HepG2 (cell line): ENCODE data around the gene SLC43A1. TPM values are rescaled to one million over a fixed set of nuclear protein-coding genes. Genes with fewer than 3 reads are reported as not detected.

Experiments
- ARNTL ChIP-seq: sonication (generic); formaldehyde crosslinking; IDR thresholded peaks from 2 replicates; pipeline ENCODE4 v1.4.0; 2020; ENCODE audit warnings: mild to moderate bottlenecking, missing genetic modification reagents
- CENPX ChIP-seq: sonication (generic); formaldehyde crosslinking; IDR thresholded peaks from 2 replicates; pipeline ENCODE4 v1.9.0; 2021; ENCODE audit warnings: mild to moderate bottlenecking, missing genetic modification reagents, moderate library complexity
- FOXJ3 ChIP-seq: sonication (generic); formaldehyde crosslinking; IDR thresholded peaks from 2 replicates; pipeline ENCODE4 v1.4.0; 2020; ENCODE audit warnings: missing genetic modification reagents, mild to moderate bottlenecking, borderline replicate concordance
- HDAC6 ChIP-seq: fragments of 200-600 bp; sonication (generic); IDR thresholded peaks from 2 replicates; pipeline ENCODE4 v1.7.0; 2017; ENCODE audit warnings: mild to moderate bottlenecking, antibody characterized with exemption, low read length, low read depth
- HNF4A ChIP-seq: sonication (generic); formaldehyde crosslinking; IDR thresholded peaks from 2 replicates; pipeline ENCODE4 v1.4.0; 2020; ENCODE audit warnings: missing genetic modification reagents
- JARID2 ChIP-seq: sonication (generic); formaldehyde crosslinking; IDR thresholded peaks from 2 replicates; pipeline ENCODE4 v1.8.1; 2023; ENCODE audit warnings: missing genetic modification reagents, inconsistent platforms; ENCODE audit not compliant: insufficient replicate concordance
- KDM3A ChIP-seq: IDR thresholded peaks from 2 replicates; pipeline ENCODE4 v1.6.1; 2018; ENCODE audit warnings: low read depth, missing compliant biosample characterization
- NCOA1 ChIP-seq: sonication (generic); formaldehyde crosslinking; IDR thresholded peaks from 2 replicates; pipeline ENCODE4 v1.9.0; 2021; ENCODE audit warnings: missing genetic modification reagents
- PITX1 ChIP-seq: sonication (generic); formaldehyde crosslinking; IDR thresholded peaks from 2 replicates; pipeline ENCODE4 v1.5.1; 2020; ENCODE audit warnings: mild to moderate bottlenecking, missing genetic modification reagents
- POLR2AphosphoS5 ChIP-seq: IDR thresholded peaks from 2 replicates; pipeline ENCODE4 v1.6.1; 2012; ENCODE audit warnings: low read depth, low read length
- SIN3B ChIP-seq: fragments of 150-350 bp; IDR thresholded peaks from 2 replicates; pipeline ENCODE4 v1.6.1; 2014; ENCODE audit warnings: low read length
- SOX5 ChIP-seq: IDR thresholded peaks from 2 replicates; pipeline ENCODE4 v1.6.1; 2016; ENCODE audit warnings: borderline replicate concordance
- U2AF1 ChIP-seq: fragments of 200-400 bp; formaldehyde crosslinking; optimal IDR thresholded peaks from 2 replicates; pipeline ENCODE3; 2017; ENCODE audit warnings: mild to moderate bottlenecking, low read depth, low read length
- ZBTB1 ChIP-seq: sonication (generic); formaldehyde crosslinking; IDR thresholded peaks from 2 replicates; pipeline ENCODE4 v1.4.0; 2020; ENCODE audit warnings: missing genetic modification reagents, borderline replicate concordance
- ZBTB3 ChIP-seq: sonication (generic); formaldehyde crosslinking; IDR thresholded peaks from 2 replicates; pipeline ENCODE4 v1.4.0; 2020; ENCODE audit warnings: low read depth, mild to moderate bottlenecking, moderate library complexity, missing genetic modification reagents, borderline replicate concordance
- ZNF274 ChIP-seq: sonication (generic); formaldehyde crosslinking; IDR thresholded peaks from 2 replicates; pipeline ENCODE4 v1.5.1; 2020; ENCODE audit warnings: mild to moderate bottlenecking, missing genetic modification reagents
- ZNF556 ChIP-seq: sonication (generic); formaldehyde crosslinking; IDR thresholded peaks from 2 replicates; pipeline ENCODE4 v1.4.0; 2020; ENCODE audit warnings: mild to moderate bottlenecking, missing genetic modification reagents, borderline replicate concordance
- ZNF607 ChIP-seq: sonication (generic); formaldehyde crosslinking; IDR thresholded peaks from 2 replicates; pipeline ENCODE4 v1.5.1; 2020; ENCODE audit warnings: missing genetic modification reagents, mild to moderate bottlenecking, borderline replicate concordance
- ZNF746 ChIP-seq: sonication (generic); formaldehyde crosslinking; IDR thresholded peaks from 2 replicates; pipeline ENCODE4 v1.8.0; 2022; ENCODE audit warnings: mild to moderate bottlenecking, missing genetic modification reagents
- ZNF788 ChIP-seq: sonication (generic); formaldehyde crosslinking; IDR thresholded peaks from 2 replicates; pipeline ENCODE4 v1.5.0; 2020; ENCODE audit warnings: mild to moderate bottlenecking, missing genetic modification reagents, borderline replicate concordance
- ZNF879 ChIP-seq: sonication (generic); formaldehyde crosslinking; IDR thresholded peaks from 2 replicates; pipeline ENCODE4 v1.8.1; 2023; ENCODE audit warnings: missing genetic modification reagents
- polyA plus RNA-seq, 8 experiments: library from polyadenylated mRNA; depleted of rRNA in 3 of 8; stranded (reverse) in 7 of 8; unstranded in 1 of 8; fragments of >200 nt; fragmentation: Illumina TruSeq in 4 of 8; extraction: Trizol in 4 of 8; gene quantifications; 2 replicates each; pipeline versions ENCODE4 v1.2.1 to v1.2.3, GENCODE V29; 2011 to 2016; ENCODE audit warnings: low read depth in 4 of 8, missing spikeins in 1 of 8, mixed read lengths in 1 of 8; ENCODE audit not compliant: insufficient read depth in 1 of 8
- total RNA-seq, 5 experiments: library from RNA; depleted of rRNA; stranded (reverse); fragments of >200 nt; fragmentation: Illumina TruSeq; extraction: Trizol; gene quantifications; 2 replicates each; pipeline ENCODE4 v1.2.3, GENCODE V29; 2016; ENCODE audit warnings: low read depth in 1 of 5
- TF ChIP-seq, protein P1 (sequence below): sonication (generic); formaldehyde crosslinking; IDR thresholded peaks from 2 replicates; pipeline ENCODE4 v1.5.0; 2020; ENCODE audit warnings: mild to moderate bottlenecking, missing genetic modification reagents
- TF ChIP-seq, protein P2 (sequence below): sonication (generic); formaldehyde crosslinking; conservative IDR thresholded peaks from 2 replicates; pipeline ENCODE4 v1.8.0; 2022; ENCODE audit warnings: mild to moderate bottlenecking, moderate library complexity, missing genetic modification reagents
- TF ChIP-seq, protein P3 (sequence below): IDR thresholded peaks from 2 replicates; pipeline ENCODE4 v1.6.1; 2016
- TF ChIP-seq, protein P4 (sequence below): sonication (generic); formaldehyde crosslinking; IDR thresholded peaks from 2 replicates; pipeline ENCODE4 v1.5.0; 2020; ENCODE audit warnings: mild to moderate bottlenecking, missing genetic modification reagents, borderline replicate concordance

The SLC43A1 gene
- total and polyA plus RNA-seq, 2 of the 13 experiments (the other 11 are each of a cell fraction or from before 2014, with no cell fraction given), result 72.3 to 87.6 TPM

DNA sequence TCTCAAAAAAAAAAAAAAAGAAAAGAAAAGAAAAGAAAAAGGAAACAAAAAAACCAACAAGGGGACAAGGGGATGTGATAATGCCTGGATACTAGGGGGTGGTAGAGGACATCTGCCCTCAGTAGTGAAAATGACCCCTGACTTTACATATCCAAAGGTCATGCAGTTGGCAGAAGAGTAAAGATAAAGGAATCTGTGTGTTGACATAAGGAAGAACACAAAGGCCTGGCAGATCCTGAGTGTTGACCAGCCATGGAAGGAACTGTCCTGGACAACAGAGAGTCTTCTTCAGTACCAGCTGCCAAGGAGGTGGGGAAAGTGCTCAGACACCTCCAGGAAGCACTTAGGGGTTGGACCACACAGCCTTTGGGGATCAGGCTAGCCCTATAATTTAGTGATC is 12.6 kb downstream of the SLC43A1 start (continued):
- TF ChIP-seq, protein P1, sequence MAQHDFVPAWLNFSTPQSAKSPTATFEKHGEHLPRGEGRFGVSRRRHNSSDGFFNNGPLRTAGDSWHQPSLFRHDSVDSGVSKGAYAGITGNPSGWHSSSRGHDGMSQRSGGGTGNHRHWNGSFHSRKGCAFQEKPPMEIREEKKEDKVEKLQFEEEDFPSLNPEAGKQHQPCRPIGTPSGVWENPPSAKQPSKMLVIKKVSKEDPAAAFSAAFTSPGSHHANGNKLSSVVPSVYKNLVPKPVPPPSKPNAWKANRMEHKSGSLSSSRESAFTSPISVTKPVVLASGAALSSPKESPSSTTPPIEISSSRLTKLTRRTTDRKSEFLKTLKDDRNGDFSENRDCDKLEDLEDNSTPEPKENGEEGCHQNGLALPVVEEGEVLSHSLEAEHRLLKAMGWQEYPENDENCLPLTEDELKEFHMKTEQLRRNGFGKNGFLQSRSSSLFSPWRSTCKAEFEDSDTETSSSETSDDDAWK, result no peak
- TF ChIP-seq JARID2 (CRISPR knock-in tag) (no peak), ZNF274 (CRISPR knock-in tag) (no peak), POLR2AphosphoS5 (no peak), ZNF746 (CRISPR knock-in tag) (no peak), U2AF1 (no peak), PITX1 (CRISPR knock-in tag) (peak; percentile 55; the same call in 1 of the 2 replicates), ZNF556 (CRISPR knock-in tag) (no peak), ZNF788 (no peak; the same call in 1 of the 2 replicates), ZNF607 (no peak), ARNTL (CRISPR knock-in tag) (no peak), HDAC6 (no peak), NCOA1 (CRISPR knock-in tag) (no peak), SIN3B (no peak), ZBTB3 (CRISPR knock-in tag) (no peak), SOX5 (CRISPR knock-in tag) (peak; percentile 89), ZBTB1 (no peak), KDM3A (no peak), FOXJ3 (CRISPR knock-in tag) (peak; percentile 67; the same call in 1 of the 2 replicates), ZNF879 (CRISPR knock-in tag) (no peak), CENPX (CRISPR knock-in tag) (no peak), HNF4A (CRISPR knock-in tag) (peak; percentile 90)
- TF ChIP-seq, protein P2, sequence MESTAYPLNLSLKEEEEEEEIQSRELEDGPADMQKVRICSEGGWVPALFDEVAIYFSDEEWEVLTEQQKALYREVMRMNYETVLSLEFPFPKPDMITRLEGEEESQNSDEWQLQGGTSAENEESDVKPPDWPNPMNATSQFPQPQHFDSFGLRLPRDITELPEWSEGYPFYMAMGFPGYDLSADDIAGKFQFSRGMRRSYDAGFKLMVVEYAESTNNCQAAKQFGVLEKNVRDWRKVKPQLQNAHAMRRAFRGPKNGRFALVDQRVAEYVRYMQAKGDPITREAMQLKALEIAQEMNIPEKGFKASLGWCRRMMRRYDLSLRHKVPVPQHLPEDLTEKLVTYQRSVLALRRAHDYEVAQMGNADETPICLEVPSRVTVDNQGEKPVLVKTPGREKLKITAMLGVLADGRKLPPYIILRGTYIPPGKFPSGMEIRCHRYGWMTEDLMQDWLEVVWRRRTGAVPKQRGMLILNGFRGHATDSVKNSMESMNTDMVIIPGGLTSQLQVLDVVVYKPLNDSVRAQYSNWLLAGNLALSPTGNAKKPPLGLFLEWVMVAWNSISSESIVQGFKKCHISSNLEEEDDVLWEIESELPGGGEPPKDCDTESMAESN (CRISPR knock-in tag), result no peak
- TF ChIP-seq, protein P3, sequence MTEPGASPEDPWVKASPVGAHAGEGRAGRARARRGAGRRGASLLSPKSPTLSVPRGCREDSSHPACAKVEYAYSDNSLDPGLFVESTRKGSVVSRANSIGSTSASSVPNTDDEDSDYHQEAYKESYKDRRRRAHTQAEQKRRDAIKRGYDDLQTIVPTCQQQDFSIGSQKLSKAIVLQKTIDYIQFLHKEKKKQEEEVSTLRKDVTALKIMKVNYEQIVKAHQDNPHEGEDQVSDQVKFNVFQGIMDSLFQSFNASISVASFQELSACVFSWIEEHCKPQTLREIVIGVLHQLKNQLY (CRISPR knock-in tag), result no peak
- TF ChIP-seq, protein P4, sequence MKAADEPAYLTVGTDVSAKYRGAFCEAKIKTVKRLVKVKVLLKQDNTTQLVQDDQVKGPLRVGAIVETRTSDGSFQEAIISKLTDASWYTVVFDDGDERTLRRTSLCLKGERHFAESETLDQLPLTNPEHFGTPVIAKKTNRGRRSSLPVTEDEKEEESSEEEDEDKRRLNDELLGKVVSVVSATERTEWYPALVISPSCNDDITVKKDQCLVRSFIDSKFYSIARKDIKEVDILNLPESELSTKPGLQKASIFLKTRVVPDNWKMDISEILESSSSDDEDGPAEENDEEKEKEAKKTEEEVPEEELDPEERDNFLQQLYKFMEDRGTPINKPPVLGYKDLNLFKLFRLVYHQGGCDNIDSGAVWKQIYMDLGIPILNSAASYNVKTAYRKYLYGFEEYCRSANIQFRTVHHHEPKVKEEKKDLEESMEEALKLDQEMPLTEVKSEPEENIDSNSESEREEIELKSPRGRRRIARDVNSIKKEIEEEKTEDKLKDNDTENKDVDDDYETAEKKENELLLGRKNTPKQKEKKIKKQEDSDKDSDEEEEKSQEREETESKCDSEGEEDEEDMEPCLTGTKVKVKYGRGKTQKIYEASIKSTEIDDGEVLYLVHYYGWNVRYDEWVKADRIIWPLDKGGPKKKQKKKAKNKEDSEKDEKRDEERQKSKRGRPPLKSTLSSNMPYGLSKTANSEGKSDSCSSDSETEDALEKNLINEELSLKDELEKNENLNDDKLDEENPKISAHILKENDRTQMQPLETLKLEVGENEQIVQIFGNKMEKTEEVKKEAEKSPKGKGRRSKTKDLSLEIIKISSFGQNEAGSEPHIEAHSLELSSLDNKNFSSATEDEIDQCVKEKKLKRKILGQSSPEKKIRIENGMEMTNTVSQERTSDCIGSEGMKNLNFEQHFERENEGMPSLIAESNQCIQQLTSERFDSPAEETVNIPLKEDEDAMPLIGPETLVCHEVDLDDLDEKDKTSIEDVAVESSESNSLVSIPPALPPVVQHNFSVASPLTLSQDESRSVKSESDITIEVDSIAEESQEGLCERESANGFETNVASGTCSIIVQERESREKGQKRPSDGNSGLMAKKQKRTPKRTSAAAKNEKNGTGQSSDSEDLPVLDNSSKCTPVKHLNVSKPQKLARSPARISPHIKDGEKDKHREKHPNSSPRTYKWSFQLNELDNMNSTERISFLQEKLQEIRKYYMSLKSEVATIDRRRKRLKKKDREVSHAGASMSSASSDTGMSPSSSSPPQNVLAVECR, result peak; percentile 40; the same call in 1 of the 2 replicates
